SW480 (cell line): Measurements from ENCODE around the gene DEAF1.

Experiments
- DNase-seq: peaks from one replicate; pipeline ENCODE4 v3.0.0-alpha.2; 2016; ENCODE audit warnings: low spot score

DEAF1 gene

GRCh38 chr11:611001-611996 lies 83.7 kb downstream of the DEAF1 start:
- no peak for DNase-seq

GRCh38 chr11:610146-610801 lies 84.7 kb downstream of the DEAF1 start:
- no peak for DNase-seq

- DNase-seq, result no peak
These were observed 85.6 kb downstream of the DEAF1 start for GRCh38 chr11:609341-609811.

DNA sequence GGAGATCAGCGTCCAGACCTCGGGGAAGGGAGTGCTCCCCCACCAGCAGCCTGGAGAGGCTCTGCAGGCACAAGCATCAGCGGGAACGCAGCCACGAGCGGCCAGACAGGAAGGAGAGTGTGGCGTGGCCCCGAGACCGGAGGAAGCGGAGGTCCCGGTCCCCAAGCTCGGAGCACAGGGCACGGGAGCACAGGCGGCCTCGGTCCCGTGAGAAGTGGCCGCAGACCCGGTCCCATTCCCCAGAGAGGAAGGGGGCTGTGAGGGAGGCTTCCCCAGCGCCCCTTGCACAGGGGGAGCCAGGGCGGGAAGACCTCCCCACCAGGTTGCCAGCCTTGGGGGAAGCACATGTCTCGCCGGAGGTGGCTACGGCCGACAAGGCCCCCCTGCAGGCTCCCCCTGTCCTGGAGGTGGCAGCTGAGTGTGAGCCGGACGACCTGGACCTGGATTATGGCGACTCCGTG lies 86.2 kb downstream of the DEAF1 start:
- no peak for DNase-seq

DNA sequence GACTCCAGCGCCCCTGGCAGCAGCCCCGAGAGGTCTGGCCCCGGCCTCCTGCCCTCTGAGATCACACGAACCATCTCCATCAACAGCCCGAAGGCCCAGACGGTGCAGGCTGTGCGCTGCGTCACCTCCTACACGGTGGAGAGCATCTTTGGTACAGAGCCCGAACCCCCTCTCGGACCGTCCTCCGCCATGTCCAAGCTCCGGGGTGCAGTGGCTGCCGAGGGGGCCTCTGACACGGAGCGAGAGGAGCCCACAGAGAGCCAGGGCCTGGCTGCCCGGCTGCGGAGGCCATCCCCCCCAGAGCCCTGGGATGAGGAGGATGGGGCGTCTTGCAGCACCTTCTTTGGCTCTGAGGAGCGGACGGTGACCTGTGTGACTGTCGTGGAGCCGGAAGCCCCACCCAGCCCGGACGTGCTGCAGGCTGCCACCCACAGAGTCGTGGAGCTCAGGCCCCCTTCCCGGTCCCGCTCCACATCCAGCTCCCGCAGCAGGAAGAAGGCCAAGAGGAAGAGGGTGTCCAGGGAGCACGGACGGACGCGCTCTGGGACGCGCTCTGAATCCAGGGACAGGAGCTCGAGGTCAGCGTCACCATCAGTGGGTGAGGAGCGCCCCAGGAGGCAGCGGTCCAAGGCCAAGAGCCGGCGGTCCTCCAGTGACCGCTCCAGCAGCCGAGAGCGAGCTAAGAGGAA lies 86.9 kb downstream of the DEAF1 start:
- no peak for DNase-seq

- DNase-seq, result no peak
These were observed 87.8 kb downstream of the DEAF1 start for GRCh38 chr11:607020-607780.

GRCh38 chr11:606245-606644 lies 88.8 kb downstream of the DEAF1 start:
- no peak for DNase-seq

DNA sequence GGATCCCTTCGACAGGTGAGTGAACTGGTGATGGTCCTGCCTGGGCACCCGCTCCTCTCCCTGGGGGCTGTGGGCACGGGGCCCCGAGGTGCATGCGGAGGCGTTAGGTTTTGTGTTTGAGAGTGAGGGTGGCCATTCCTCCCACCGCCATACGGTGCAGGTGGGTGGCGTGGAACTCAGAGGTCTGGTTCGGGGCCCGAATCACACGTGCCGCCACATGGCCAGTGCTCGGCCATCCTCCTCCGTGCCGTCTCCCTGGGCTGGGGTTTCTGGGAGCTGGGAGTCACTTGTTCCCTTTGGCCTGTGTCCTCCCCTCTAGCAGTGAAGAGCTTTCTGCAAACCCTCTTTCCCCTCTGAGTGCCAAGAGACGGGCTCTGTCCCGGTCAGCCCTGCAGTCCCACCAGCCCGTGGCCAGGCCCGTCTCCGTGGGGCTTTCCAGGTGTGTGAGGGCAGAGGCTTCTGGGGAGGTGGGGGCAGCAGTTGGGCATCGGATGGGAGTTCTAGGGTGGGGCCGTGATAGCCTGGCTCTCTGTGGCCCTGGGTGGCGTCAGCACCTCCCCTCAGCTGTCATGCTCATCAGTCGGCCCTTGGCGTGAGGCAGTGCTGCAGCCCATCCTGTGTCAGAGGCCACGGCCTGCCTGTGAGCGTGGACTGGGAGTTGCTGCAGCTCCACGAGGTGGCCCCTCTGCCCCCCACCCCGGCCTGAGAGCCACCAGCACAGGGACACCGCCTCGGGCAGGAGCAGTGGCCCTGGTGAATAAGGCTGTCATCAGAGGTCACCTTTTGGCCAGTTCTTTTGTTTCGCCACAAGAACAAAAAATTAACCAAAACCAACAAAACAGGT lies 89.5 kb downstream of the DEAF1 start:
- DNase-seq, result no peak

- DNase-seq, result no peak
These were observed 91.9 kb downstream of the DEAF1 start for GRCh38 chr11:603154-603553.

DNA sequence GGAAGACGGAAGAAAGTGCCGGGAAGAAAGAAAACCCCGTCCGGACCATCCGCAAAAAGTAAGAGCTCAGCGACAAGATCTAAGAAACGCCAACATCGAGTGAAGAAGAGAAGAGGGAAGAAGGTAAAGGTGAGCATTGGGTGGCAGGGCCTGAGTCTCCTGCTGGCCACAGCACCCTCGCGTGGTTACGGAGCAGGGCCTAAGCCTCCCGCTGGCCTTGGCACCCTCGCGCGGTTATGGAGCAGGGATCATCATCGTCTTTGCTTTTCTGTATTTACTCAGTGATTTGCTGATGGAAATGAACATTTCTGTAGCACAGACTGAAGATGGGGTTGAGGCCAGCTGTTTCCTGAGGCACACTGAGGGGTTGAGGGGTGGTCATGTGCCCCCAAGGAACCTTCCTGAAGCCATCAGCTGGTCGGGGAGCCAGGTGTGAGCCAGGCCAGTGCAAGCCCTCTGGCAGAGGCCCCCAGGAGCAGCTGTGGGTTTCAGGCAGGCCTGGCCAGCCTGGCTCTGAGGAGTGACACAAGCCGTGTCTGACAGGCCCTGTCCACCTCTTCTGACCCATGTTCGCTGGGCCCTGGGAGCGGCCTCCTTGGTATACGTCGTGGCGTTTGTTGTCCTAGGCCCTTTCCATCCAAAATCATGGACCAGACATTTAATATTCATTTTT lies 93.3 kb downstream of the DEAF1 start:
- DNase-seq, result no peak

DNA sequence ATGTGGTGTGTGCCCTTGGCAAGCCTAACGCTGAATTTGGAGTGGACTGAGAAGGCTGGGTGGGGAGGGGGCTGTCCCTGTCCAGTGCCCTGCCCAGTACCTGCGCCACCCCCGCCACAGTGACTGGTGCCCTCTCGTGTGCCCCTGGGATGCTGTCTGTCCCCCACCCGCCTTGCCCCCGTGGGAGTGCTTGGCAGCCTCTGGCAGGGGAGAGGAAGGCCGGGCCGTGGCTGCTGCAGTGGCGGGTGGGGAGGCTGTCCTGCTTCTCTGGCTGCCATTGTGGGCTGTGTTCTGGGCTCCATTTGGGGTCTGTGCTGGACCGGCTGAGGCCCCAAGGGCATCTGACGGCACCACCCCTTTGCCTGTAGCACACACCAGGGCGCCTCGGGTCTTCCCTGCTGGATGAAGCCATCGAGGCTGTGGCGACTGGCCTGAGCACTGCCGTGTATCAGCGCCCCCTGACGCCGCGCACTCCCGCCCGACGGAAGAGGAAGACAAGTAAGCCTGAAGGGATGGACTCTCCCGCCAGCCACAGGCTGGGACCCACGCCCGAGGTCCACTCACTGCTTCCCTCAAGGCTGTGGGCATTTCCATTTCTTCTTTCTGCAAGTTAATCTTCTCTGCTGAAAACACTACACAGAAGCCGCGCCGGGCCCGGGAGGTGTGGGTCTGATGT lies 96.9 kb downstream of the DEAF1 start:
- DNase-seq, result no peak

DNA sequence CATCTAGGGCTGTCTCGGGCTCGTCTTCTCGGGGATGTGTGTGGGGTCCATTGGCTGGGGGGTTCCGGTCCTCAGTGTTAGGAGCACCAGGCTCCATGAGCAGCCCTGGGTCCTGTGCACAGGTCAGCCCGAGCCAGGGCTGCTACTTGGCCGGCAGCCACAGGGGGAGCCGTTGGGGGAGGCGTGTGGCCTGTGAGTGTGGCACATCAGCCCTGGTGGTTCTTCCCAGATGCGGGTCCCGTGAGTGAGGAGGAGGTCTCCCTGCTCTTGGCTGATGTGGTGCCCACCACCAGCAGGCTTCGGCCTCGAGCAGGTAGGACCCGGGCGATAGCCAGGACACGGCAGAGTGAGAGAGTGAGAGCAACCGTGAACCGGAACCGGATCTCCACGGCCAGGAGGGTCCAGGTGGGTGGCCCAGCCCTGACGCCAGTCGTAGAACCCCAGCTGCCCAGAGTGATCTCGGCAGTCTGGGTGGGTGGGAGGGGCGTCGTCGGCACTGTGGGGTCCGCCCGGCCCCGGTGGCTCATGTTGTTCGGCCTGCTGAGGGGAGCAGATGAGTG lies 97.8 kb downstream of the DEAF1 start:
- DNase-seq, result no peak

DNA sequence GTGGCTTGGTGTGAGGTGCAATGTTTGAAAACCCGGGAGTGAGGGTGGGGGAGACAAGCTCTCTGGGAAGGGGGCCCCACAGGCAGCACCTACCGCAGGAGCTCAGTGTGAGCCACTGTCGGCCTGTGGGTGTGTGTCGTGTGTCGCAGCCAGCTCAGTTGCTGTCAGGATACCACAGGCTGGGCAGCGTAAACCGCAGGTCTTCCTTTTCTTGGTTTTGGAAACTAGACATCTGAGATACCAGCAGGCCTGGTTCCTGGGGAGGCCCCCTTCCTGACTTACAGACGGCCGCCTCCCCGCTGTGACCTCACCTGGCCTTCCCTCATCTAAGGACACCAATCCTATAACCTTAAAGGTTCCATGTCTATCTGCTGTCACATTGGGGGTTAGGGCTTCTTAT lies 98.6 kb downstream of the DEAF1 start:
- no peak for DNase-seq

GRCh38 chr11:595400-595799 lies 99.6 kb downstream of the DEAF1 start:
- no peak for DNase-seq
